ENCODE measurements around the gene TSR3.

Gene TSR3

GRCh38 chr16:1351582-1352362, at the start of gene TSR3, which contains the start of gene GNPTG:
TSS of gene TSR3 (minus strand) at chr16:1351878. CDS start at chr16:1351804, 74 bp downstream.
TSS of gene GNPTG (plus strand) at chr16:1351931. CDS start at chr16:1351966, 35 bp downstream.
- DNase-seq (ENCODE audit: low read depth), result peak; percentile 91
- peak within 1 kb of the TSS; percentile 89 for H3K4me3 ChIP-seq (replicated peaks; ENCODE audit: low read depth, low read length)
- no peak for TF ChIP-seq CTCF (IDR thresholded peaks at IDR 0.05; ENCODE audit: low read length, missing control alignments)

- H3K4me3 ChIP-seq (replicated peaks; ENCODE audit: low read depth, low read length), result no peak overlapping the region
- TF ChIP-seq CTCF (IDR thresholded peaks at IDR 0.05; ENCODE audit: low read length, missing control alignments), result no peak
- no peak for DNase-seq (ENCODE audit: low read depth)
Observed at GRCh38 chr16:1401061-1401757, 49.5 kb upstream of the TSR3 start.

- TF ChIP-seq CTCF (IDR thresholded peaks at IDR 0.05; ENCODE audit: low read length, missing control alignments), result no peak
- DNase-seq (ENCODE audit: low read depth), result no peak
- H3K4me3 ChIP-seq (replicated peaks; ENCODE audit: low read depth, low read length), result no peak overlapping the region
Observed at GRCh38 chr16:1398826-1399581, 47.3 kb upstream of the TSR3 start.

- no peak for DNase-seq (ENCODE audit: low read depth)
- no peak overlapping the region for H3K4me3 ChIP-seq (replicated peaks; ENCODE audit: low read depth, low read length)
- TF ChIP-seq CTCF (IDR thresholded peaks at IDR 0.05; ENCODE audit: low read length, missing control alignments), result no peak
Observed at GRCh38 chr16:1398351-1398750, 46.7 kb upstream of the TSR3 start.

- TF ChIP-seq CTCF (IDR thresholded peaks at IDR 0.05; ENCODE audit: low read length, missing control alignments), result no peak
- H3K4me3 ChIP-seq (replicated peaks; ENCODE audit: low read depth, low read length), result no peak overlapping the region
- no peak for DNase-seq (ENCODE audit: low read depth)
Observed at GRCh38 chr16:1397779-1398178, 46.1 kb upstream of the TSR3 start.

GRCh38 chr16:1395444-1396031, 43.9 kb upstream of the TSR3 start:
- no peak for DNase-seq (ENCODE audit: low read depth)
- TF ChIP-seq CTCF (IDR thresholded peaks at IDR 0.05; ENCODE audit: low read length, missing control alignments), result no peak
- H3K4me3 ChIP-seq (replicated peaks; ENCODE audit: low read depth, low read length), result no peak overlapping the region

All from fibroblast of pulmonary artery (primary cell).